Globus pallidus (tissue), 1 donor: ENCODE data around the gene KIF1C.

Experiments used
- DNase-seq: peaks from one replicate; pipeline ENCODE4 v3.0.0-alpha.2; 2015; ENCODE audit warnings: low spot score

The KIF1C gene

GRCh38 chr17:4969047-4969550 is 28.7 kb upstream of the KIF1C start:
- DNase-seq = no peak

GRCh38 chr17:4969551-4970173 is 28.1 kb upstream of the KIF1C start:
- no peak for DNase-seq

- no peak for DNase-seq
Measured at GRCh38 chr17:4970273-4970672, 27.5 kb upstream of the KIF1C start.

GRCh38 chr17:4971826-4972225 is 25.9 kb upstream of the KIF1C start:
- no peak for DNase-seq

GRCh38 chr17:4972322-4972721 is 25.4 kb upstream of the KIF1C start:
- DNase-seq = no peak

- DNase-seq = no peak
Measured at GRCh38 chr17:4972752-4973151, 25.0 kb upstream of the KIF1C start.

GRCh38 chr17:4973256-4974114 is 24.3 kb upstream of the KIF1C start:
- DNase-seq = no peak

- DNase-seq = no peak
Measured at GRCh38 chr17:4974115-4974670, 23.6 kb upstream of the KIF1C start.

- peak; percentile 41 for DNase-seq
Measured at GRCh38 chr17:4978726-4979125, 19.0 kb upstream of the KIF1C start.

- DNase-seq = no peak
Measured at GRCh38 chr17:4980644-4981216, 17.0 kb upstream of the KIF1C start.

- no peak for DNase-seq
Measured at GRCh38 chr17:4982305-4982704, 15.4 kb upstream of the KIF1C start.

- no peak for DNase-seq
Measured at GRCh38 chr17:4986403-4986802, 11.3 kb upstream of the KIF1C start.

GRCh38 chr17:4986951-4987766 is 10.6 kb upstream of the KIF1C start, which contains the start of gene CAMTA2:
TSS of gene CAMTA2 (minus strand) at chr17:4987675. CDS start at chr17:4986222, 1,453 bp downstream.
- peak; percentile 85 for DNase-seq

GRCh38 chr17:4987767-4988567 is 9.8 kb upstream of the KIF1C start:
- DNase-seq = no peak

GRCh38 chr17:4994081-4994595 is 3.6 kb upstream of the KIF1C start:
- no peak for DNase-seq

- DNase-seq = no peak
Measured at GRCh38 chr17:4998027-4998731, 429 bp downstream of the KIF1C start.

GRCh38 chr17:4998732-4999429 is 1.1 kb downstream of the KIF1C start:
- DNase-seq = no peak

GRCh38 chr17:4999430-5000093 is 1.8 kb downstream of the KIF1C start:
- DNase-seq = no peak

GRCh38 chr17:5000237-5000639 is 2.5 kb downstream of the KIF1C start:
- DNase-seq = no peak
